ENCODE results near the gene GLYR1. TPM values are rescaled to one million over a fixed set of nuclear protein-coding genes. Genes with fewer than 3 reads are reported as not detected.

The GLYR1 gene
- total and polyA plus RNA-seq, 9 of the 15 experiments (the other 6 are each of a cell fraction or from before 2014, with no cell fraction given): 6.7 to 99.2 (median 60.2) TPM

GRCh38 chr16:4860727-4861342 lies 13.7 kb upstream of the GLYR1 start:
- peaks cover 90% of the 10 kb centered on the region for H3K36me3 ChIP-seq (ENCODE audit: control insufficient read depth, insufficient read depth, low read length)
- H3K79me2 ChIP-seq (ENCODE audit: control insufficient read depth, insufficient read depth, low read length): peaks cover 39% of the 10 kb centered on the region
- no peak overlapping the region for H3K9ac ChIP-seq (ENCODE audit: insufficient read depth in 1 of 2, low read depth in 2 of 2, low read length in 2 of 2)
- H2AFZ ChIP-seq (ENCODE audit: low read depth, low read length): no peak overlapping the region
- ATAC-seq: no peak
- H3K27ac ChIP-seq (ENCODE audit: extremely low read depth, low read depth, low read length): no peak overlapping the region
- 97% methylated on average over 14 of the region's 14 CpGs for WGBS (ENCODE audit: insufficient coverage, low coverage, missing lambda C conversion rate)
- ChIA-PET CTCF (ENCODE audit: low intra/inter-chr PET ratio) (no interaction called here), POLR2A (interaction anchor here (0.8 to 3.2 kb wide), 5 partner anchors 8 to 25 kb away, joined by 3 to 20 read pairs (median 5); no protein-coding TSS in a partner anchor)
- peaks cover 27% of the 10 kb centered on the region for H4K20me1 ChIP-seq (replicated peaks; ENCODE audit: control insufficient read depth, insufficient read depth, low read length)
- intact Hi-C loops (cut with micrococcal nuclease) (no loop called here), in situ Hi-C loops (cut with MboI) (no loop called here)
- no TSS peak for BruUV-seq (replicated peaks)
- H3K27me3 ChIP-seq (ENCODE audit: control insufficient read depth in 2 of 2, insufficient read depth in 2 of 2, low read length in 2 of 2): no peaks in the 10 kb centered on the region
- no peaks in the 10 kb centered on the region for H3K9me3 ChIP-seq (replicated peaks; ENCODE audit: control insufficient read depth, insufficient read depth, low read depth, low read length)
- no peak overlapping the region for H3K4me2 ChIP-seq (ENCODE audit: insufficient read depth, low read length)
- no peak for FAIRE-seq
- H3K4me1 ChIP-seq (replicated peaks in 1 of 2; ENCODE audit: control insufficient read depth in 2 of 2, insufficient read depth in 2 of 2, low read length in 2 of 2): no peaks in the 10 kb centered on the region
- no peaks in the 10 kb centered on the region for H3K9me1 ChIP-seq (ENCODE audit: control insufficient read depth, insufficient read depth, low read length)
- H3K4me3 ChIP-seq: no peak overlapping the region
- DNase-seq (ENCODE audit: extremely low read depth in 1 of 4, low spot score in 3 of 4): no peak
- TF ChIP-seq ARID3A (IDR thresholded peaks at IDR 0.05; ENCODE audit: borderline replicate concordance, low read depth, low read length) (no peak), E2F8 (IDR thresholded peaks at IDR 0.05; ENCODE audit: low read depth, partially characterized antibody) (no peak), TCF7 (IDR thresholded peaks at IDR 0.05; ENCODE audit: borderline replicate concordance) (no peak), PHB2 (IDR thresholded peaks at IDR 0.05; ENCODE audit: low read depth) (no peak), POU5F1 (IDR thresholded peaks at IDR 0.05; ENCODE audit: borderline replicate concordance, low read depth, low read length, partially characterized antibody) (no peak), PHB (CRISPR knock-in tag; IDR thresholded peaks at IDR 0.05) (no peak), TEAD4 (IDR thresholded peaks at IDR 0.05; ENCODE audit: low read length) (no peak), TEAD4 (CRISPR knock-in tag; IDR thresholded peaks at IDR 0.05; ENCODE audit: borderline replicate concordance) (no peak), TAF15 (IDR thresholded peaks at IDR 0.05; ENCODE audit: low read depth, low read length) (no peak), HDGF (IDR thresholded peaks at IDR 0.05) (no peak), SRSF9 (IDR thresholded peaks at IDR 0.05; ENCODE audit: borderline replicate concordance, low read depth, low read length) (no peak), SIRT6 (IDR thresholded peaks at IDR 0.05; ENCODE audit: low read depth, low read length) (no peak), XRCC3 (IDR thresholded peaks at IDR 0.05) (no peak), ATF7 (IDR thresholded peaks at IDR 0.05) (no peak), FOXM1 (IDR thresholded peaks at IDR 0.05; ENCODE audit: low read depth) (no peak), FOXM1 (CRISPR knock-in tag; IDR thresholded peaks at IDR 0.05; ENCODE audit: low read depth) (no peak), SRSF3 (IDR thresholded peaks at IDR 0.05; ENCODE audit: insufficient read depth, low read length) (no peak)

Data from K562 (cell line).